ENCODE data around the gene MAGI1.
"Not testable (repeated sequence)": the region's sequence is repeated elsewhere in the genome, so short reads cannot be mapped to it uniquely, and the experiment has no call there.

Gene MAGI1

GRCh38 chr3:66053550-66054094, 14.9 kb upstream of the MAGI1 start:
- CTCF ChIA-PET = interaction anchor here (1.4 kb wide), 1 partner anchor 11 kb away, joined by 3 read pairs; no protein-coding TSS in a partner anchor
- no peak for TF ChIP-seq CTCF (IDR thresholded peaks at IDR 0.05; ENCODE audit: control extremely low read depth, extremely low read depth, low read depth, missing control alignments)
- POLR2A ChIA-PET = no interaction called here
- DNase-seq (ENCODE audit: extremely low spot score) = no peak

GRCh38 chr3:66052721-66053549, 14.2 kb upstream of the MAGI1 start:
- POLR2A ChIA-PET = no interaction called here
- no peak for DNase-seq (ENCODE audit: extremely low spot score)
- no peak for TF ChIP-seq CTCF (IDR thresholded peaks at IDR 0.05; ENCODE audit: control extremely low read depth, extremely low read depth, low read depth, missing control alignments)
- CTCF ChIA-PET = interaction anchor here (1.4 kb wide), 1 partner anchor 11 kb away, joined by 3 read pairs; no protein-coding TSS in a partner anchor

GRCh38 chr3:66050821-66051220, 12.1 kb upstream of the MAGI1 start:
- DNase-seq (ENCODE audit: extremely low spot score) = no peak
- POLR2A ChIA-PET = no interaction called here
- TF ChIP-seq CTCF (IDR thresholded peaks at IDR 0.05; ENCODE audit: control extremely low read depth, extremely low read depth, low read depth, missing control alignments) = no peak
- CTCF ChIA-PET = interaction anchor here (1.0 kb wide), 1 partner anchor 8 kb away, joined by 3 read pairs; no protein-coding TSS in a partner anchor

- CTCF ChIA-PET = no interaction called here
- DNase-seq (ENCODE audit: extremely low spot score) = no peak
Observed at GRCh38 chr3:66048051-66048395, 9.3 kb upstream of the MAGI1 start.

GRCh38 chr3:66047311-66048050, 8.8 kb upstream of the MAGI1 start:
- DNase-seq (ENCODE audit: extremely low spot score) = no peak
- POLR2A ChIA-PET = no interaction called here
- CTCF ChIA-PET = no interaction called here
- TF ChIP-seq CTCF (IDR thresholded peaks at IDR 0.05; ENCODE audit: control extremely low read depth, extremely low read depth, low read depth, missing control alignments) = no peak

More at GRCh38 chr3:66048051-66048395, 9.3 kb upstream of the MAGI1 start:
- TF ChIP-seq CTCF (IDR thresholded peaks at IDR 0.05; ENCODE audit: control extremely low read depth, extremely low read depth, low read depth, missing control alignments) = no peak
- POLR2A ChIA-PET = no interaction called here

- POLR2A ChIA-PET = interaction anchor here (0.6 kb wide), 1 partner anchor 91 kb away, joined by 5 read pairs; no protein-coding TSS in a partner anchor
- CTCF ChIA-PET = interaction anchor here (1.2 kb wide), 1 partner anchor 13 kb away, joined by 3 read pairs; no protein-coding TSS in a partner anchor
- not testable (repeated sequence) for DNase-seq (ENCODE audit: extremely low spot score)
Observed at GRCh38 chr3:66046321-66046720, 7.6 kb upstream of the MAGI1 start.

Data from GM10248 (cell line).